ENCODE measurements around the gene FZD8.
A peak's percentile ranks its signal among the peaks of the same experiment; 100 is the strongest.

Gene FZD8

GRCh38 chr10:35668865-35669650 is 27.0 kb upstream of the FZD8 start:
- no CpG with 5 or more reads among the region's 13 CpGs for whole genome bisulfite sequencing (ENCODE audit: extremely low coverage, insufficient coverage, insufficient read length)
- no peak overlapping the region for H2AFZ ChIP-seq (ENCODE audit: insufficient read depth, low read length, poor library complexity)
- H3K27ac ChIP-seq (ENCODE audit: low read depth, low read length) = no peak overlapping the region
- H4K91ac ChIP-seq (ENCODE audit: low read depth, low read length) = no peak overlapping the region
- no peak overlapping the region for H4K8ac ChIP-seq (ENCODE audit: low read depth, low read length)
- no peak overlapping the region for H3K14ac ChIP-seq (ENCODE audit: low read length)
- DNase-seq = no peak
- no peak overlapping the region for H3K23ac ChIP-seq (ENCODE audit: low read length)
- H3K27me3 ChIP-seq (ENCODE audit: insufficient read depth, low read length) = no peaks in the 10 kb centered on the region
- no peak overlapping the region for H3K18ac ChIP-seq (ENCODE audit: low read length)
- H3K4me1 ChIP-seq (ENCODE audit: control insufficient read depth in 1 of 2, insufficient read depth in 2 of 2, low read length in 2 of 2) = no peaks in the 10 kb centered on the region
- H3K79me2 ChIP-seq (ENCODE audit: control insufficient read depth, insufficient read depth, low read length, poor library complexity) = no peaks in the 10 kb centered on the region
- H3K9me3 ChIP-seq (ENCODE audit: insufficient read depth, low read depth, low read length) = peaks cover 8% of the 10 kb centered on the region
- no peak overlapping the region for H4K12ac ChIP-seq (ENCODE audit: low read depth, low read length)
- no peak overlapping the region for H3K4me2 ChIP-seq (ENCODE audit: low read length)
- no peak overlapping the region for H2BK5ac ChIP-seq (ENCODE audit: low read depth, low read length, poor library complexity)
- H3K4ac ChIP-seq (ENCODE audit: low read depth, low read length) = no peak overlapping the region
- no peak overlapping the region for H2BK12ac ChIP-seq (ENCODE audit: low read length)
- H3K9ac ChIP-seq (ENCODE audit: low read length) = no peak overlapping the region
- no peaks in the 10 kb centered on the region for H3K79me1 ChIP-seq (ENCODE audit: low read length)
- H3K4me3 ChIP-seq (ENCODE audit: low read depth, low read length) = no peak overlapping the region
- no peaks in the 10 kb centered on the region for H3K36me3 ChIP-seq (ENCODE audit: control insufficient read depth in 1 of 2, insufficient read depth in 2 of 2, low read length in 2 of 2)
- H2BK120ac ChIP-seq (ENCODE audit: insufficient read depth, low read length, poor library complexity) = no peak overlapping the region
- H2AK5ac ChIP-seq (ENCODE audit: low read length) = no peak overlapping the region

GRCh38 chr10:35667971-35668370 is 25.9 kb upstream of the FZD8 start:
- H3K79me1 ChIP-seq (ENCODE audit: low read length) = no peaks in the 10 kb centered on the region
- H3K4ac ChIP-seq (ENCODE audit: low read depth, low read length) = no peak overlapping the region
- no peak overlapping the region for H2BK5ac ChIP-seq (ENCODE audit: low read depth, low read length, poor library complexity)
- H3K4me2 ChIP-seq (ENCODE audit: low read length) = no peak overlapping the region
- H3K27me3 ChIP-seq (ENCODE audit: insufficient read depth, low read length) = no peaks in the 10 kb centered on the region
- WGBS (ENCODE audit: extremely low coverage, insufficient coverage, insufficient read length) = no CpG with 5 or more reads among the region's 9 CpGs
- no peak overlapping the region for H2BK12ac ChIP-seq (ENCODE audit: low read length)
- no peak overlapping the region for H4K8ac ChIP-seq (ENCODE audit: low read depth, low read length)
- no peaks in the 10 kb centered on the region for H3K79me2 ChIP-seq (ENCODE audit: control insufficient read depth, insufficient read depth, low read length, poor library complexity)
- H3K14ac ChIP-seq (ENCODE audit: low read length) = no peak overlapping the region
- H3K4me1 ChIP-seq (ENCODE audit: control insufficient read depth in 1 of 2, insufficient read depth in 2 of 2, low read length in 2 of 2) = no peaks in the 10 kb centered on the region
- no peak overlapping the region for H3K18ac ChIP-seq (ENCODE audit: low read length)
- H2AK5ac ChIP-seq (ENCODE audit: low read length) = no peak overlapping the region
- H4K12ac ChIP-seq (ENCODE audit: low read depth, low read length) = no peak overlapping the region
- no peak overlapping the region for H3K4me3 ChIP-seq (ENCODE audit: low read depth, low read length)
- no peaks in the 10 kb centered on the region for H3K36me3 ChIP-seq (ENCODE audit: control insufficient read depth in 1 of 2, insufficient read depth in 2 of 2, low read length in 2 of 2)
- no peak overlapping the region for H2BK120ac ChIP-seq (ENCODE audit: insufficient read depth, low read length, poor library complexity)
- no peak overlapping the region for H3K23ac ChIP-seq (ENCODE audit: low read length)
- H3K27ac ChIP-seq (ENCODE audit: low read depth, low read length) = no peak overlapping the region
- H3K9me3 ChIP-seq (ENCODE audit: insufficient read depth, low read depth, low read length) = peaks cover 8% of the 10 kb centered on the region
- H3K9ac ChIP-seq (ENCODE audit: low read length) = no peak overlapping the region
- no peak for DNase-seq
- no peak overlapping the region for H2AFZ ChIP-seq (ENCODE audit: insufficient read depth, low read length, poor library complexity)
- H4K91ac ChIP-seq (ENCODE audit: low read depth, low read length) = no peak overlapping the region

- no peaks in the 10 kb centered on the region for H3K27me3 ChIP-seq (ENCODE audit: insufficient read depth, low read length)
- no peak overlapping the region for H3K18ac ChIP-seq (ENCODE audit: low read length)
- peak overlapping the region; percentile 51 for H3K4me3 ChIP-seq (ENCODE audit: low read depth, low read length)
- no peak overlapping the region for H2BK120ac ChIP-seq (ENCODE audit: insufficient read depth, low read length, poor library complexity)
- no peak overlapping the region for H3K4me2 ChIP-seq (ENCODE audit: low read length)
- no peak overlapping the region for H4K8ac ChIP-seq (ENCODE audit: low read depth, low read length)
- no peak for DNase-seq
- H2BK5ac ChIP-seq (ENCODE audit: low read depth, low read length, poor library complexity) = no peak overlapping the region
- H3K4ac ChIP-seq (ENCODE audit: low read depth, low read length) = no peak overlapping the region
- no peak overlapping the region for H2AK5ac ChIP-seq (ENCODE audit: low read length)
- no peaks in the 10 kb centered on the region for H3K36me3 ChIP-seq (ENCODE audit: control insufficient read depth in 1 of 2, insufficient read depth in 2 of 2, low read length in 2 of 2)
- H3K4me1 ChIP-seq (ENCODE audit: control insufficient read depth in 1 of 2, insufficient read depth in 2 of 2, low read length in 2 of 2) = no peaks in the 10 kb centered on the region
- peaks cover 8% of the 10 kb centered on the region for H3K9me3 ChIP-seq (ENCODE audit: insufficient read depth, low read depth, low read length)
- no peak overlapping the region for H3K14ac ChIP-seq (ENCODE audit: low read length)
- no peak overlapping the region for H2AFZ ChIP-seq (ENCODE audit: insufficient read depth, low read length, poor library complexity)
- no peaks in the 10 kb centered on the region for H3K79me2 ChIP-seq (ENCODE audit: control insufficient read depth, insufficient read depth, low read length, poor library complexity)
- no peak overlapping the region for H4K91ac ChIP-seq (ENCODE audit: low read depth, low read length)
- H3K79me1 ChIP-seq (ENCODE audit: low read length) = no peaks in the 10 kb centered on the region
- no peak overlapping the region for H3K23ac ChIP-seq (ENCODE audit: low read length)
- H3K27ac ChIP-seq (ENCODE audit: low read depth, low read length) = no peak overlapping the region
- H3K9ac ChIP-seq (ENCODE audit: low read length) = no peak overlapping the region
- H2BK12ac ChIP-seq (ENCODE audit: low read length) = no peak overlapping the region
- no CpG with 5 or more reads among the region's 4 CpGs for WGBS (ENCODE audit: extremely low coverage, insufficient coverage, insufficient read length)
- no peak overlapping the region for H4K12ac ChIP-seq (ENCODE audit: low read depth, low read length)
These were observed 25.3 kb upstream of the FZD8 start for GRCh38 chr10:35667270-35667889.

- H3K9ac ChIP-seq (ENCODE audit: low read length) = no peak overlapping the region
- no peak for DNase-seq
- H3K4me1 ChIP-seq (ENCODE audit: control insufficient read depth in 1 of 2, insufficient read depth in 2 of 2, low read length in 2 of 2) = no peaks in the 10 kb centered on the region
- no peaks in the 10 kb centered on the region for H3K27me3 ChIP-seq (ENCODE audit: insufficient read depth, low read length)
- H3K36me3 ChIP-seq (ENCODE audit: control insufficient read depth in 1 of 2, insufficient read depth in 2 of 2, low read length in 2 of 2) = no peaks in the 10 kb centered on the region
- H3K18ac ChIP-seq (ENCODE audit: low read length) = no peak overlapping the region
- no peak overlapping the region for H2BK5ac ChIP-seq (ENCODE audit: low read depth, low read length, poor library complexity)
- no peak overlapping the region for H2AK5ac ChIP-seq (ENCODE audit: low read length)
- no peak overlapping the region for H3K4ac ChIP-seq (ENCODE audit: low read depth, low read length)
- no CpG with 5 or more reads among the region's 2 CpGs for whole genome bisulfite sequencing (ENCODE audit: extremely low coverage, insufficient coverage, insufficient read length)
- no peak overlapping the region for H2BK120ac ChIP-seq (ENCODE audit: insufficient read depth, low read length, poor library complexity)
- no peak overlapping the region for H3K27ac ChIP-seq (ENCODE audit: low read depth, low read length)
- no peaks in the 10 kb centered on the region for H3K79me2 ChIP-seq (ENCODE audit: control insufficient read depth, insufficient read depth, low read length, poor library complexity)
- H3K4me2 ChIP-seq (ENCODE audit: low read length) = no peak overlapping the region
- no peak overlapping the region for H3K14ac ChIP-seq (ENCODE audit: low read length)
- H4K91ac ChIP-seq (ENCODE audit: low read depth, low read length) = no peak overlapping the region
- H3K23ac ChIP-seq (ENCODE audit: low read length) = no peak overlapping the region
- H4K12ac ChIP-seq (ENCODE audit: low read depth, low read length) = no peak overlapping the region
- H3K9me3 ChIP-seq (ENCODE audit: insufficient read depth, low read depth, low read length) = peaks cover 2% of the 10 kb centered on the region
- no peak overlapping the region for H2AFZ ChIP-seq (ENCODE audit: insufficient read depth, low read length, poor library complexity)
- H3K4me3 ChIP-seq (ENCODE audit: low read depth, low read length) = no peak overlapping the region
- H4K8ac ChIP-seq (ENCODE audit: low read depth, low read length) = no peak overlapping the region
- no peaks in the 10 kb centered on the region for H3K79me1 ChIP-seq (ENCODE audit: low read length)
- H2BK12ac ChIP-seq (ENCODE audit: low read length) = no peak overlapping the region
These were observed 19.1 kb upstream of the FZD8 start for GRCh38 chr10:35661236-35661635.
